HepG2 (cell line): ENCODE results near the gene WDR35. TPM values are rescaled to one million over a fixed set of nuclear protein-coding genes. Genes with fewer than 3 reads are reported as not detected.

Source experiments
- ATAC-seq: fragments of 200-7000 bp; cut with Tn5 transposase; 3 replicates; pipeline ENCODE4 v1.9.1; 2020; ENCODE audit warnings: mild to moderate bottlenecking, moderate library complexity
- BruUV-seq: library from RNA; stranded (reverse); fragments of 400-500 nt; replicated peaks from 2 replicates; lab custom pipeline; 2021; lab: Mats Ljungman, UMichigan
- CTCF ChIA-PET: fragments of 300-600 bp; formaldehyde crosslinking; extraction: SDS; loops from one replicate; lab custom pipeline; 2021; ENCODE audit warnings: low total read pairs, inconsistent platforms, low intra/inter-chr PET ratio; lab: Yijun Ruan, JAX
- POLR2A ChIA-PET: fragments of 350-600 bp; sonication (Branson Sonifier 250); formaldehyde crosslinking; loops from one replicate; lab custom pipeline; 2020; ENCODE audit warnings: antibody characterized with exemption, inconsistent platforms; lab: Yijun Ruan, JAX
- DNase-seq: peaks from one replicate; pipeline ENCODE4 v3.0.0-alpha.2; 2015; ENCODE audit warnings: low spot score
- FAIRE-seq: peaks from 3 replicates; lab custom pipeline; 2011; peaks lifted over from hg19 to GRCh38; lab: Jason Lieb, UNC
- H2AFZ ChIP-seq: one replicate; pipeline ENCODE4 v1.6.1; 2011; ENCODE audit warnings: low read length, inconsistent platforms
- H3K27ac ChIP-seq: fragments of 300-600 bp; 3 replicates; pipeline ENCODE4 v1.8.0; 2011; ENCODE audit warnings: mixed run types, mild to moderate bottlenecking, mixed read lengths, low read length, inconsistent platforms; ENCODE audit not compliant: insufficient read depth; ENCODE audit errors: extremely low read length
- H3K27me3 ChIP-seq, 2 experiments: fragments of 200-600 bp in 1 of 2; 2 replicates in 1 of 2; 3 replicates in 1 of 2; pipeline versions ENCODE4 v1.6.0 to v1.8.0; 2011; ENCODE audit warnings: low read length in 2 of 2, mild to moderate bottlenecking in 2 of 2, moderate library complexity in 2 of 2, inconsistent platforms in 1 of 2; ENCODE audit not compliant: insufficient read depth in 2 of 2, control insufficient read depth in 1 of 2
- H3K36me3 ChIP-seq, 2 experiments: fragments of 200-600 bp in 1 of 2; replicated peaks in 1 of 2; 2 replicates in 1 of 2; 3 replicates in 1 of 2; pipeline versions ENCODE4 v1.5.1 to v1.8.0; 2011; ENCODE audit warnings: low read length in 2 of 2, inconsistent platforms in 1 of 2; ENCODE audit not compliant: insufficient read depth in 2 of 2, control insufficient read depth in 1 of 2
- H3K4me1 ChIP-seq: 2 replicates; pipeline ENCODE4 v1.5.1; 2012; ENCODE audit warnings: low read length, inconsistent platforms; ENCODE audit not compliant: insufficient read depth
- H3K4me2 ChIP-seq: 2 replicates; pipeline ENCODE4 v1.6.0; 2011; ENCODE audit warnings: low read depth, low read length, inconsistent platforms
- H3K4me3 ChIP-seq, 3 experiments: fragments of 200-600 bp in 1 of 3; sonication (generic), shearing (Covaris generic) in 1 of 3; replicated peaks in 1 of 3; 2 replicates each; pipeline ENCODE4 v1.5.1; 2011 to 2016; ENCODE audit warnings: low read length in 3 of 3, inconsistent platforms in 2 of 3, low read depth in 2 of 3, mild to moderate bottlenecking in 2 of 3, control low read depth in 1 of 3, mixed read lengths in 1 of 3; ENCODE audit not compliant: insufficient read depth in 1 of 3
- H3K79me2 ChIP-seq: one replicate; pipeline ENCODE4 v1.6.1; 2011; ENCODE audit warnings: low read length, inconsistent platforms; ENCODE audit not compliant: insufficient read depth
- H3K9ac ChIP-seq: 2 replicates; pipeline ENCODE4 v1.6.0; 2011; ENCODE audit warnings: mild to moderate bottlenecking, low read depth, low read length, inconsistent platforms; ENCODE audit not compliant: insufficient read depth
- H3K9me3 ChIP-seq: 2 replicates; pipeline ENCODE4 v1.5.1; 2012; ENCODE audit warnings: mild to moderate bottlenecking, low read length
- H4K20me1 ChIP-seq: 2 replicates; pipeline ENCODE4 v1.6.0; 2011; ENCODE audit warnings: inconsistent platforms, mild to moderate bottlenecking, low read length, moderate library complexity; ENCODE audit not compliant: insufficient read depth
- KDM2A ChIP-seq: sonication (generic); formaldehyde crosslinking; IDR thresholded peaks from 2 replicates; pipeline ENCODE4 v1.4.0; 2020; ENCODE audit warnings: low read depth, missing genetic modification reagents, borderline replicate concordance
- SP4 ChIP-seq: sonication (generic); formaldehyde crosslinking; IDR thresholded peaks from 2 replicates; pipeline ENCODE4 v1.8.1; 2023; ENCODE audit warnings: mild to moderate bottlenecking, missing genetic modification reagents
- ZNF3 ChIP-seq: IDR thresholded peaks from 2 replicates; pipeline ENCODE4 v1.7.0; 2017; ENCODE audit warnings: inconsistent platforms
- ZNF547 ChIP-seq: sonication (generic); formaldehyde crosslinking; IDR thresholded peaks from 2 replicates; pipeline ENCODE4 v1.5.1; 2020; ENCODE audit warnings: mild to moderate bottlenecking, missing genetic modification reagents
- WGBS: methylation state at CpG from one replicate; pipeline ENCODE4 v1.1.6; 2017; ENCODE audit warnings: low lambda C conversion rate; 5-methylcytosine and 5-hydroxymethylcytosine counted together
- in situ Hi-C: cut with HindIII; loops from 2 replicates; pipeline ENCODE4 v1.10.0; 2017; ENCODE audit warnings: low pct_unique_long_range_greater_than_20kb; ENCODE audit not compliant: extremely low pct_ligation_motif_present
- intact Hi-C: fragments of 100-400 bp; cut with micrococcal nuclease; formaldehyde crosslinking; loops from one replicate; pipeline ENCODE4 v1.10.0; 2022; ENCODE audit not compliant: unreplicated experiment
- polyA plus RNA-seq, 8 experiments: library from polyadenylated mRNA; depleted of rRNA in 3 of 8; stranded (reverse) in 7 of 8; unstranded in 1 of 8; fragments of >200 nt; fragmentation: Illumina TruSeq in 4 of 8; extraction: Trizol in 4 of 8; gene quantifications; 2 replicates each; pipeline versions ENCODE4 v1.2.1 to v1.2.3, GENCODE V29; 2011 to 2016; ENCODE audit warnings: low read depth in 4 of 8, missing spikeins in 1 of 8, mixed read lengths in 1 of 8; ENCODE audit not compliant: insufficient read depth in 1 of 8
- total RNA-seq, 5 experiments: library from RNA; depleted of rRNA; stranded (reverse); fragments of >200 nt; fragmentation: Illumina TruSeq; extraction: Trizol; gene quantifications; 2 replicates each; pipeline ENCODE4 v1.2.3, GENCODE V29; 2016; ENCODE audit warnings: low read depth in 1 of 5
- TF ChIP-seq, protein P1 (sequence below): sonication (generic); formaldehyde crosslinking; IDR thresholded peaks from 2 replicates; pipeline ENCODE4 v1.5.0; 2020; ENCODE audit warnings: missing genetic modification reagents
- TF ChIP-seq, protein P2 (sequence below): fragments of 450-650 bp; IDR thresholded peaks from 2 replicates; pipeline ENCODE4 v1.6.1; 2016

Gene WDR35
- total and polyA plus RNA-seq, 2 of the 13 experiments (the other 11 are each of a cell fraction or from before 2014, with no cell fraction given): 11.1 to 19.6 TPM

DNA sequence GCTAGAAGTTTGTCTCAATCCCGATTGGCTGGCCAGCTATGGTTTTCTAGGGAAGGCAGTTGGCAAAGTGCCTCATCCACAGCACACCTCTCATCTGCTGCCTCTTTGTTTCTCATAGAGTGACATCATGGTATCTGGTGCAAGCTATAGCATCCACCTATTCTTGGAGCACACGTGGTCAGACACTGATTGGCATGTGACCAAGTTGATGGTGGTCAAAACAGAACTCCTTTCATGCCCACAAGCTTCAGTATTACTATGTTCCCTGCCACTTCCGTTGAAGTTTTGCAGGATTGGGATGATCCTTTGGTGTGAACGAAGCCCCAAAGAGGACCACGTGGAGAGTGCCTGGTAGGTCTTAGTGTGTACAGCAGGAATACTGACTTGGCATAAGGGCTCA is 116.9 kb downstream of the WDR35 start:
- Histone ChIP-seq H3K27ac (no peak overlapping the region), H4K20me1 (no peaks in the 10 kb centered on the region), H3K4me1 (0 out of 2 replicates have a peak, but pooled peaks cover 8% of the 10 kb centered on the region), H3K9me3 (no peaks in the 10 kb centered on the region), H2AFZ (no peak overlapping the region), H3K4me3 (no peak overlapping the region), H3K36me3 (no peaks in the 10 kb centered on the region), H3K9ac (no peak overlapping the region), H3K79me2 (no peaks in the 10 kb centered on the region), H3K4me2 (no peak overlapping the region), H3K27me3 (peaks cover 5 to 16% of the 10 kb centered on the region in 2 experiments; a peak in 3 of 5 replicates)
- BruUV-seq: no TSS peak
- intact Hi-C loops (no loop called here), in situ Hi-C loops (no loop called here)
- DNase-seq (no peak), FAIRE-seq (no peak), ATAC-seq (no peak)
- TF ChIP-seq ZNF547 (CRISPR knock-in tag): no peak
- TF ChIP-seq ZNF3 (CRISPR knock-in tag): no peak
- TF ChIP-seq, protein P1, sequence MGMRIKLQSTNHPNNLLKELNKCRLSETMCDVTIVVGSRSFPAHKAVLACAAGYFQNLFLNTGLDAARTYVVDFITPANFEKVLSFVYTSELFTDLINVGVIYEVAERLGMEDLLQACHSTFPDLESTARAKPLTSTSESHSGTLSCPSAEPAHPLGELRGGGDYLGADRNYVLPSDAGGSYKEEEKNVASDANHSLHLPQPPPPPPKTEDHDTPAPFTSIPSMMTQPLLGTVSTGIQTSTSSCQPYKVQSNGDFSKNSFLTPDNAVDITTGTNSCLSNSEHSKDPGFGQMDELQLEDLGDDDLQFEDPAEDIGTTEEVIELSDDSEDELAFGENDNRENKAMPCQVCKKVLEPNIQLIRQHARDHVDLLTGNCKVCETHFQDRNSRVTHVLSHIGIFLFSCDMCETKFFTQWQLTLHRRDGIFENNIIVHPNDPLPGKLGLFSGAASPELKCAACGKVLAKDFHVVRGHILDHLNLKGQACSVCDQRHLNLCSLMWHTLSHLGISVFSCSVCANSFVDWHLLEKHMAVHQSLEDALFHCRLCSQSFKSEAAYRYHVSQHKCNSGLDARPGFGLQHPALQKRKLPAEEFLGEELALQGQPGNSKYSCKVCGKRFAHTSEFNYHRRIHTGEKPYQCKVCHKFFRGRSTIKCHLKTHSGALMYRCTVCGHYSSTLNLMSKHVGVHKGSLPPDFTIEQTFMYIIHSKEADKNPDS (CRISPR knock-in tag): no peak
- TF ChIP-seq KDM2A (CRISPR knock-in tag): no peak
- TF ChIP-seq SP4 (CRISPR knock-in tag): no peak
- TF ChIP-seq, protein P2, sequence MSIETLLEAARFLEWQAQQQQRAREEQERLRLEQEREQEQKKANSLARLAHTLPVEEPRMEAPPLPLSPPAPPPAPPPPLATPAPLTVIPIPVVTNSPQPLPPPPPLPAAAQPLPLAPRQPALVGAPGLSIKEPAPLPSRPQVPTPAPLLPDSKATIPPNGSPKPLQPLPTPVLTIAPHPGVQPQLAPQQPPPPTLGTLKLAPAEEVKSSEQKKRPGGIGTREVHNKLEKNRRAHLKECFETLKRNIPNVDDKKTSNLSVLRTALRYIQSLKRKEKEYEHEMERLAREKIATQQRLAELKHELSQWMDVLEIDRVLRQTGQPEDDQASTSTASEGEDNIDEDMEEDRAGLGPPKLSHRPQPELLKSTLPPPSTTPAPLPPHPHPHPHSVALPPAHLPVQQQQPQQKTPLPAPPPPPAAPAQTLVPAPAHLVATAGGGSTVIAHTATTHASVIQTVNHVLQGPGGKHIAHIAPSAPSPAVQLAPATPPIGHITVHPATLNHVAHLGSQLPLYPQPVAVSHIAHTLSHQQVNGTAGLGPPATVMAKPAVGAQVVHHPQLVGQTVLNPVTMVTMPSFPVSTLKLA: peak; percentile 97
- ChIA-PET POLR2A (no interaction called here), CTCF (no interaction called here)
- WGBS: 30% methylated on average over 5 of the region's 5 CpGs
